GM19239 (cell line): Measurements from ENCODE around the gene PPIL4.
"Not testable (repeated sequence)": the region's sequence is repeated elsewhere in the genome, so short reads cannot be mapped to it uniquely, and the experiment has no call there.

Experiments
- DNase-seq: peaks from one replicate; pipeline ENCODE4 v3.0.0; 2011; ENCODE audit warnings: low spot score; ENCODE audit not compliant: insufficient read length
- FAIRE-seq: peaks from 2 replicates; lab custom pipeline; 2011; peaks lifted over from hg19 to GRCh38; lab: Jason Lieb, UNC

The PPIL4 gene

DNA sequence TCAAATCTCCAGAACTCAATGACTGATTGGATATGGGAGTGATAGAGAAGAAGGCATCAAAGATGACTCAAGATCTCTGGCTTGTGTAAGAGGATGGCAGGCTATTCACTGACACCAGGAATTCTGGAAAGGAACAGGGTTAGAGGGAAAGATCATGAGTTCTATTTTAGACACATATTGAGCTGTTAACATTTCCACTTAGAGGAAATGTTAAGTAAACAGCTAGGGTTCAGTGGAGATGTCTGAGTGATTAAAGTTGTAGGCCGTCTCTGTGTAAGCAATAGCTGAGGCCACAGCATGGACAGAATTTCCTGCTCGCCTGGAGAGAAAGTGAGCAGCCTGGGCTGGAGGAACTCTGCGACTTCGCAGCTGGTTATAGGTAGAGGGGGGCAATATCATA, 82.1 kb downstream of the PPIL4 start:
- FAIRE-seq (no peak), DNase-seq (no peak)

DNA sequence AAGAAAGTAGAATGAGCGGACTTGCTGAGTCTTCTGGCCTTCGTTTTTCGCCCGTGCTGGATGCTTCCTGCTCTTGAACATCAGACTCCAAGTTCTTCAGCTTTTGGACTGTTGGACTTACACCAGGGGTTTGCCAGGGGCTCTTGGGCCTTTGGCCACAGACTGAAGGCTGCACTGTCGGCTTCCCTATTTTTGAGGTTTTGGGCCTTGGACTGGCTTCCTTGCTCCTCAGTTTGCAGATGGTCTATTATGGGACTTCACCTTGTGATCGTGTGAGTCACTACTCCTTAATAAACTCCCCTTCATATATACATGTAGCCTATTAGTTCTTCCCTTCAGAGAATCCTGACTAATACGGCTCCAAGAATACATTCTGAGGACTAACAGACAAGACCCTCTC, 83.1 kb downstream of the PPIL4 start:
- not testable (repeated sequence) for DNase-seq, FAIRE-seq

DNA sequence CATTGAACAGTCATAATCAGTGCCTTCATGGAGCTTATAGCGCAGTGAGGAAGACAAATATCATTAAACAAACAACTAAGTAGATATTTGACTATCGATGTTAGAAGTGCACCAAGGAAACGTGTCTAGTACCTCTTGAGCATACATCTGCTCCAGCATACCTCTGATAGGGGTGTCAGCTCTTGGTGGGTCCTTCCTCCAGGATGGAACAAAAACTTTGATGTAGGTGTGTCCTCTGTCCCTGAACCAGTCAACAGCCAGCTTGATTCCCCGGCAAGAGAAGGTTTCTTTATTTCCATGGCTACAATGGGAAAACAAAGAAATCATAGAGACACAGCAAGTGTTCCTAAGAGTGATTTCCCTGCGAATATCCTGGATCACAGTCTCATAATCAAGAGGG, 84.2 kb downstream of the PPIL4 start:
- no peak for FAIRE-seq
- no peak for DNase-seq

- FAIRE-seq, DNase-seq: not testable (repeated sequence)
Observed at GRCh38 chr6:149460249-149460648, 85.6 kb downstream of the PPIL4 start.

DNA sequence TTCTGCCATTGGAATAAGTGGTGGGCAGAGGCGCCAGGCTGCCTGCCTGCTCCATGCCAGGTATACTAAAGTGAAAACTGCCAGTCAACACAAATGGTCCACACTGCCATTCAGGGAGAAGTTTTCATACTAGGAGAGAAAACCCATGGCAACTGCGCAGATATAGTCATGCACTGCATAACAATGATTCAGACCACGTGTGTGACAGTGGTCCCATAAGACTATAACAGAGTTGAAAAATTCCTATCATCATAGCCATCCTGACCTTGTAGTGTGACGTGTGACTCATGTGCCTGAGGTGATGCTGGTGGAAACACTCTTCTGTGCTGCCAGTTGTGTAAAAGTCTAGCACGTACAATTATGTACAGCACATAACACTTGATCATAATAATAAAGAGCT, 86.1 kb downstream of the PPIL4 start:
- DNase-seq (no peak), FAIRE-seq (no peak)

DNA sequence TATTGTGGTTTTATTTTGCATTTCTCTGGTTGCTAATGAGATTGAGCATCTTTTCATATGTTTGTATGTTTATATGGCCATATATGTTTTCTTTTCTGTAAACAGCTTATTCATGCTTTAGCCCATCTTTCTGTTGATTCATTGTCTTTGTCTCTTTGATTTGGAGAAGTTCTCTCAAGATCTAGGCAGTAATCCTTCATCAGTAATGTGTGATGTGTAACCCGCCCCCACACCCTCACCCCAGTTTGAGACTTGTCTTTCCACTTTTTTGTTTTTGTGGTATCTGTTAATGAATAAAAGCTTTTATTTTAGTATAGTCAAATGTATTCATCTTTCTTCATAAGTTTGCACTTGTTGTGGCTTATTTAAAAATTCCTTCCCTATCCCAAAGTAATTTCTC, 87.0 kb downstream of the PPIL4 start:
- no peak for DNase-seq
- no peak for FAIRE-seq

DNA sequence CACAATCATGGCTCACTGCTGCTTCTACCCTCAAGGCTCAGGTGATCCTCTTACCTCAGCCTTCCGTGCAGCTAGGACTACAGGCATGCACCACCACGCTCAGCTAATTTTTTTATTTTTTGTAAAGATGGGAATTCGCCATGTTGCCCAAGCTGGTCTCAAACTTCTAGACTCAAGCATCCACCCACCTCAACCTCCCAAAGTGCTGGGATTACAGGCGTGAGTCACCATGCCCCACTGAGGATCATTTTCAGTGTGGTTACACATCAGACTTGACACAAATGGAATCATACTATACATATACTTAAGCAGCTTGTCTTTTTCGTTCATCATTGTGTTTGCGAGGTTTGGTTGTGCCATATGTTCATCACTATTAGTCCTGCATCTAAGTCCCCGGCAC, 87.6 kb downstream of the PPIL4 start:
- FAIRE-seq = no peak
- DNase-seq = no peak

GRCh38 chr6:149457316-149457884, 88.4 kb downstream of the PPIL4 start:
- no peak for FAIRE-seq
- DNase-seq = no peak

DNA sequence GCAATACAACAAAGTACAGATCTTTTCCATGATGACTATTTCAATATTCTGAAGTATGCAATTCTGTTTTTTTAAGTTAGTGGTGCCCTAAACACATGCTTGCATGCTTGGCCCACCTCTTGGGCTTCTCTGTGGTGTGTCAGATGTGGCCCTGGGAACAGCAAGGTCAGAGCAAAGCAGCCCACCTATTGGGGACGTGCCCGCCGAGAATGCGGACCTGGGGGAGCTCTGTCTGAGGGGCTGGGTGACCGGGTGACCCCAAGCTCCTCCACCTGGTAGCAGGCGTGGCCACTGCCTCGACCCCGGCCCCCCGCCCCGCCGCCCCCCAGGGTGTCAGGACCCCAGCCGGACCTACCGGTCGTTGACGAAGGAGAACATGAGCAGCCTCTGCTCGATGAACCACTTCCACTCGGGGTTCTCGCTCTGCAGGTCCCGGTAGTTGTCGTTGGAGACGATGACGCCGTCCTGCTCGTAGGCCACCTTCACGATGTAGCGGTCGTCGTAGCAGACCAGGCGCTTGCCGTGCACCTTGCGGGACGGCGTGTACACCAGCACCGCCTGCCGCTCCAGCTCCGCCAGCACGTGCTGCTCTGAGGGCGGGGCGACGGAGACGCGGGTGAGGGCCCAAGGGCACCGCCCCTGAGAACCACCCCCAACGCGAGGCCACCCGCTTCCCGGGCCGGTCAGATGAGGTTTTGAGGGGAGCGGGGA, 89.4 kb downstream of the PPIL4 start:
- no peak for DNase-seq
- FAIRE-seq = no peak

DNA sequence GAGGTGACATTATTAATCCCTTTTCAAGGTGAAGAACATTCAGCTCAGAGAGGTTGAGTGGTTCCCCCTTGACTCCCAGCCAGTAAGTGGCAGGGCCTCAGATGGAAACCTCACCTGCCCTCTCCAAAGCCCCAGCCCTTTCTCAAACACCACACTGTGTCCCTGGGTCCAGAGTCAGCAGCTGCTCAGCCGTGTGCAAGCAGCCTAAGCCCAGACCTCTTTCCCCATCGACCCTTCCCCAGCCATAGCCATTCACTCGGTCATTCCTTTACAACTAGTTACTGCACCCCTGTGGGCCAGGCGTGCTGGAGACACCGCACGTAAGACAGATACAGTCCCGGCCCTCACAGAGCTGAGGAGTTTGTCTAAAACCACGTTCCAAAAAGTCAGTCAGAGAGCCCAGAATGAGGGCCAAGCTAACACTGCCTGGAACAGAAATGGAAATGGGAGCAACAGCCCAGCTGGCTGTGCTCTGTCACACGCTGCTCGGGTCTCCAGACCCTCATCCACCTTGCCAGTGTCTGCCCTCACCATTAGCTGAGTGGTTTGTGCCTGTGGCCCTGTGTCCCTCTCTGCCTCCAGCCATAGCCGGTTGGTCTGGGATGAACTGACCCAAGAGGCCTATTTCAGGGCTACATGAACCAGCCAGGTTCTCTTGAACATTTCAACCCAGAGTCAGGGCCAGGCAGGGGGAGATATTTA, 90.7 kb downstream of the PPIL4 start:
- DNase-seq (no peak), FAIRE-seq (no peak)
